EH (cell line): ENCODE measurements around the gene GRHL1.

Experiments used
- DNase-seq: peaks from one replicate; pipeline ENCODE4 v3.0.0-alpha.2; 2015; ENCODE audit warnings: low read depth

GRHL1 gene

DNA sequence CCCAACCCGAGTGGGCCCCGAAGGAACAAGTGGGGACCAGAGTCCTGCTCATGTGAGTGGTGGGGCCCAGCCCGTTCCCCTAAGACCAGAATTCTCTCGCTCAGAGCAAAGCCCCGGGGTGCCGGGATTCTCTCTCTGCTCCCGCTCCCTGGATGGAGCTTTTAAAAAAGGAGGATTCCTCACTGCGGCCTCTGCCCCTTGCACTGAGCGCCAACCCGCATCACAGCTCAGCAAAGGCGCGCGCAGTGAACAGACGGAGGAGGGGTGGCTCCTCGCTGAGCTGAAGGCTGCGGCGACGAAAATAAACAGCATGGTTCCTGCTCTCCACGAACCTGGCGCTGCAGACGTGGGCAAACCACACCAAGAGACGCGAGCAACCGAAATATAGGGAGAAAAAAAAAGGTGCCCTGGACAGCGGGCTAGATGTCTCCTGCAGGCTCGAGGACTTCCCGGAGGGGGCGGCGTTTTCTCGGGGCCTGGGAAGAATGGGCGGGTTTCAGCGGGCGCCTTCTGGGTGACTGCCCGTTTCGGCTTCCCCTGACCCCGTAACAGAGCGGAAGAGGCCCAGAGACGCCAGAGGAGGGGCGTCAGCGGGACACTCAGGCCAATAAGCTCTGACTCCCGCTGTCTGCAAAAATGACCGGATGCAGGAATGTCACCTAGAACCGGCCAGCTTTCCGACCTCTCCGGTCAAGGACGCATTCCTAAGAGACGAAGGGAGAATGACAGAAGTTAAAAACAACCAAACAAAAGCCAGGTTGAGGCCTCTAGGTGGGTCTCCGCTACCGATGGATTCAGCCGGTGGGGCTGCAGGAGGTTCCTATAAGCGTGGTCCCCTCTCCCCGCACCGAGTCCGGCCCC is 91.0 kb downstream of the GRHL1 start:
- peak; percentile 88 for DNase-seq

GRCh38 chr2:10043256-10043905 is 91.9 kb downstream of the GRHL1 start, which contains the start of gene KLF11:
TSS of gene KLF11 (plus strand) at chr2:10043550. CDS start at chr2:10043717, 167 bp downstream.
- peak; percentile 91 for DNase-seq

GRCh38 chr2:10043906-10044601 is 92.6 kb downstream of the GRHL1 start:
- DNase-seq: peak; percentile 93

DNA sequence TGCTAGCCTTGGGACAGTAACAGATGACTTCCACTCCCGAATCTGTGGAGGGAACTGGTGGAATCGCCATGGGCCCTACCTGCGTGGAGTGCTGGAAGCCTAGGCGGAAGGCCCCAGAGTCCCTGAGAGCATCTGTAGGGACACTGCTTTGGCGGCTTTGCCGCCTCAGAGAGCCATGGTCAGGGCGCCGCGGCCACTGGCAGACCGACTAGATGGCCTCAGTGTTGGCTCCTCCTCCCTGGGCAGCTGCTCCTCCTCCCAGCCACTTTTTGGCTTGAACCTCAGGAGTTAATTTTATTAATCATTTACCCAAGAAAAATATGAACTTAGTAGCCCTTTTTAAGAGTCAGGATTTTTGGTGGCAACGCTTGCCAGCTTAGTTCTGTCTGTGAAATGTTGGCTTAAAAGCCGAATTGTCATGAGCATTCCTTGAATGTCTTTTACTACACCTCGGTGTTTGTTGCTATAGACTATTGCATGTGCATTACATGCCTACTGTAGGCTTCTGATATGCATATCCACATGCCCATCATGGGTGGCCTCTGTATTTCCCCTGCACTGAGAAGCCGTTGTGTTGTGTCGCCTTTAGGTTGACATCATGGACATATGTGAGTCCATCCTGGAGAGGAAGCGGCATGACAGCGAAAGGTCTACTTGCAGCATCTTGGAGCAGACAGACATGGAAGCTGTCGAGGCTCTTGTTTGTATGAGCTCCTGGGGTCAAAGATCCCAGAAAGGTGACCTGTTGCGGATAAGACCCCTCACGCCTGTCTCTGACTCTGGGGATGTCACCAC is 94.3 kb downstream of the GRHL1 start:
- DNase-seq: no peak

- no peak for DNase-seq
These were observed 95.4 kb downstream of the GRHL1 start for GRCh38 chr2:10046931-10047330.

GRCh38 chr2:10047616-10048500 is 96.4 kb downstream of the GRHL1 start:
- DNase-seq: no peak

- peak; percentile 73 for DNase-seq
These were observed 97.1 kb downstream of the GRHL1 start for GRCh38 chr2:10048501-10049171.
